Renal pelvis (tissue), 4 donors: ENCODE results near the gene TNC. TPM values are rescaled to one million over a fixed set of nuclear protein-coding genes. Genes with fewer than 3 reads are reported as not detected.

ENCODE experiments used
- DNase-seq: peaks from one replicate; pipeline ENCODE4 v3.0.0-alpha.2; 2013
- polyA plus RNA-seq, 3 donors: library from polyadenylated mRNA; unstranded; fragments of 120-200 nt; gene quantifications; one replicate each; pipeline ENCODE4 v1.2.1, GENCODE V29; 2013; ENCODE audit not compliant: insufficient read length in 3 of 3

Gene TNC
- polyA plus RNA-seq, 3 donors, result 326 to 403 (median 331) TPM

DNA sequence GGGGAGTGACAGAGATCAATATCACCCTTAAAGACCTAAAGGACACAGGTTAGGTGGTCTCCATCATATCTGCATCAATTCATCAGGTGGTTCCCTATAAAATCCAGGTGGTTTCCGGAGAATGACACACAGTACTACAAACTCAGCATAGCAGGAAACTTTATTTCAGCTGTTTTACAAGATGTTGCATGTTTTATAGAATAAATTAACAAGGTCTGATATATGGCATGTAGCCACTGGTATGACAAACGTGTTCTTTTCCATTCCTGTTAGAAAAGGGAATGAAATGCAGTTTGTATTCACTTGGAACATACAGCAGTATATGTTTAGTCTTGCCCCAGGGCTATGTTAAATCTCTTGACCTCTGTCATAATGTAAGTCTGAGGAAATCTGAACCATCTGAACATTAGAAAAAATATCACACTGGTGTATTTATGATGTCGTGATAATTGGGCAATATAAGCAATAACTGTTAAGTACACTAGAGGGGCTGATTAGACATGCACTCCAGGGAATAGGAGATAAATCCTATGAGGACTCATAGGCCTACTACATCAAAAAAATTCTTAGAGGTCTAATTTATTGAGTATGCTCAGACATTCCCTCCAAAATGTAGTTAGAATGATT lies 145.3 kb downstream of the TNC start:
- DNase-seq, result no peak

Other genes with a start within 250 kb of the TNC start
- gene TNFSF8, start 187.6 kb downstream of the TNC start, polyA plus RNA-seq, result under 1 TPM; 0.30 to 0.67 (median 0.33) TPM